Activated naive CD8-positive, alpha-beta T cell treated with anti-CD3 and anti-CD28 coated beads, Interleukin-2, amount 10 ng/mL, durations not matched to agents 7 days and 5 days (primary cell): Measurements from ENCODE around the gene H2AZ2. TPM values are rescaled to one million over a fixed set of nuclear protein-coding genes. Genes with fewer than 3 reads are reported as not detected.
"Not testable (repeated sequence)": the region's sequence is repeated elsewhere in the genome, so short reads cannot be mapped to it uniquely, and the experiment has no call there.

ENCODE experiments used
- ATAC-seq: fragments of 150-1000 bp; cut with Tn5 transposase; one replicate; pipeline ENCODE4 v1.10.0; 2021; ENCODE audit warnings: low read depth, moderate library complexity
- POLR2A ChIA-PET: fragments of 350-600 bp; sonication (Branson Sonifier 250); formaldehyde crosslinking; loops from one replicate; lab custom pipeline; 2021; ENCODE audit warnings: antibody characterized with exemption; lab: Charles Lee
- DNase-seq: peaks from one replicate; pipeline ENCODE4 v3.0.0; 2021
- H3K27ac Mint-ChIP-seq: one replicate; pipeline ENCODE4 v1.8.0; 2022; ENCODE audit warnings: mild to moderate bottlenecking, mixed read lengths
- H3K27me3 Mint-ChIP-seq: one replicate; pipeline ENCODE4 v1.8.0; 2022; ENCODE audit warnings: mild to moderate bottlenecking, moderate library complexity, mixed read lengths
- H3K36me3 Mint-ChIP-seq: one replicate; pipeline ENCODE4 v1.8.0; 2021; ENCODE audit warnings: mild to moderate bottlenecking, mixed read lengths
- H3K4me1 Mint-ChIP-seq: one replicate; pipeline ENCODE4 v1.8.0; 2021; ENCODE audit warnings: mixed read lengths
- H3K4me3 Mint-ChIP-seq: one replicate; pipeline ENCODE4 v1.8.0; 2022; ENCODE audit warnings: mild to moderate bottlenecking, moderate library complexity, mixed read lengths
- H3K9me3 Mint-ChIP-seq: one replicate; pipeline ENCODE4 v1.8.0; 2021; ENCODE audit warnings: mixed read lengths
- total RNA-seq, 2 experiments: library from RNA; stranded (reverse); gene quantifications; one replicate each; pipeline ENCODE4 v1.2.3, GENCODE V29; 2021

The H2AZ2 gene
- total RNA-seq, 2 experiments from 2014 or later, result 359 to 368 TPM

- POLR2A ChIA-PET, result not testable (repeated sequence)
Observed at GRCh38 chr7:44842675-44843074, 5.2 kb downstream of the H2AZ2 start.

DNA sequence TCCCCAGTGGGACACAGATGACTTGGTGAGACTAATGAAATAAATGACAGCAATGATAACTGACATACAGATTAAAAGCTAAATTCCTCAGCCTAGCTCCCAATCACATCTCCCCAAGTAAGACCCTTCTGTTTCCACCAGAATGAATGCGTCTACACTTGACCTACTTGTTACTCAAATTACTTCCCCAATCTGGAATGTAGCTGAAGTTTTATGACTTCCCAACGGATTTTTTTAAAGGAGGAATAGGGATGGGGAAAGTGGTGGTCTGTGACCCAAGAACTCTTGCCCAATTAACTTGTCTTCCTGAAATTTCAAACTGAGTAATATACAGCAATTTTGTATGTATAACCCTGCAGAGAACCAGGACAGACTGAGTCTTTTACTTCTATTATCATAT lies 9.1 kb downstream of the H2AZ2 start:
- POLR2A ChIA-PET, result interaction anchor here (0.7 kb wide), 1 partner anchor 35 kb away, joined by 3 read pairs; no protein-coding TSS in a partner anchor
- no peak for ATAC-seq
- no peak overlapping the region for H3K27ac Mint-ChIP-seq
- H3K27me3 Mint-ChIP-seq, result no peaks in the 10 kb centered on the region
- no peaks in the 10 kb centered on the region for H3K9me3 Mint-ChIP-seq
- no peak for DNase-seq
- H3K4me1 Mint-ChIP-seq, result peaks cover 15% of the 10 kb centered on the region
- peaks cover 50% of the 10 kb centered on the region for H3K36me3 Mint-ChIP-seq
- H3K4me3 Mint-ChIP-seq, result no peak overlapping the region

More at GRCh38 chr7:44842675-44843074, 5.2 kb downstream of the H2AZ2 start:
- not testable (repeated sequence) for H3K9me3 Mint-ChIP-seq, H3K27me3 Mint-ChIP-seq, ATAC-seq, H3K27ac Mint-ChIP-seq, DNase-seq, H3K4me3 Mint-ChIP-seq
- Mint-ChIP-seq H3K4me1 (peaks cover 38% of the 10 kb centered on the region), H3K36me3 (peaks cover 36% of the 10 kb centered on the region)

DNA sequence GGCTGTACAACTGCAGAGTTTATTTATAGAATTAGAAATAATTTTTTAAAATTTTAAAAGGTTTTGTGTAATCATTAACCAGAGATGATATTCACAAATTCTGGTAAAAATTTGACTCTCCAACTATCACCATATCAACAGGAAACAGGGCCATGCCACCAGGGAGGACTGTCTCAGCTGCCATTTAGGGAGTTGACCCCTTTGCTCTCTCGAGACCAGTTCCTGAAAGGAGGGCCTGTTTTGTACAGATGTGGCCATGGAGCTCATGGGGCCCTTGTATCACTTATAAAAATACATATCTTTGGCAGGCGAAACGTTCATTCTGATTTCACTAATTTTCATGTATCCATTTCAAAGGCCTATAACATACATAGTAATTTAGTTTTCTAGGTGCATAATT lies 20.3 kb downstream of the H2AZ2 start:
- peaks cover 10% of the 10 kb centered on the region for H3K4me1 Mint-ChIP-seq
- H3K36me3 Mint-ChIP-seq, result peaks cover 17% of the 10 kb centered on the region
- DNase-seq (no peak), ATAC-seq (no peak)
- H3K27ac Mint-ChIP-seq, result no peak overlapping the region
- H3K27me3 Mint-ChIP-seq, result no peaks in the 10 kb centered on the region
- no peak overlapping the region for H3K4me3 Mint-ChIP-seq
- POLR2A ChIA-PET, result interaction anchor here (1.3 kb wide), 1 partner anchor 11 kb away, joined by 5 read pairs; no protein-coding TSS in a partner anchor
- H3K9me3 Mint-ChIP-seq, result no peaks in the 10 kb centered on the region

DNA sequence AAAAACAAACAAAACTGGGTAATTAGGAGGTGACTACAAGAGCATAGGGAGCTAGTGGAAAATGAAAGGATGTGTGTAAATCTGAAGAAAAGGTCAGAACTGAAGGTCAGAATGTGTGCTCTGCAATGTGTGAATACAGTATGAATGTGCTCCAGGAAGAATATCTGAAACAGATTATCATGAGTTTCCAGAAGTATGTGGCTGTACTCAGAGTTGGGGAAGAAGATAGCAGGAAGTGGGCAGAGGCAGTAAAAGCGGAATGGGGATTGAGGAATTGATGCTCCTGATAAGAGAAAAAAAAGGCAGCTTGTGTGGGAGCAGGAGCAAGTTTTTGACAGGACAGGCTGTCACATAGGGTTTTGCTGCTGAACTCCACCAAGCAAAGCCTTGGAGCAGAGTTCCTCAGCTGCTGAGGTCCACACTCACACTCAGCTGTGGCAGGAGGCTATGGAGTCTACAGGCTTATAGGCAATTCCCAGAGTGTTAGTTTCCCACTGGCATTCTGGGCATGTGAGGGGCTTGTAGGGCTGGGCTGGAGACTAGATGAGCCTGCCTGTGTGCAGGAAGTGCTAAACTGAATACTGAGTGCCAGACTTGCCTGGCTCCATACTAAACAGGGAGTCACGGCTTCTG lies 22.9 kb downstream of the H2AZ2 start:
- DNase-seq (no peak), ATAC-seq (no peak)
- H3K27ac Mint-ChIP-seq, result peak overlapping the region; percentile 35
- H3K4me1 Mint-ChIP-seq, result peaks cover 12% of the 10 kb centered on the region
- no peaks in the 10 kb centered on the region for H3K27me3 Mint-ChIP-seq
- H3K36me3 Mint-ChIP-seq, result peaks cover 14% of the 10 kb centered on the region
- no peaks in the 10 kb centered on the region for H3K9me3 Mint-ChIP-seq
- no peak overlapping the region for H3K4me3 Mint-ChIP-seq
- POLR2A ChIA-PET, result interaction anchor here (0.5 kb wide), 1 partner anchor 35 kb away, joined by 3 read pairs; no protein-coding TSS in a partner anchor

DNA sequence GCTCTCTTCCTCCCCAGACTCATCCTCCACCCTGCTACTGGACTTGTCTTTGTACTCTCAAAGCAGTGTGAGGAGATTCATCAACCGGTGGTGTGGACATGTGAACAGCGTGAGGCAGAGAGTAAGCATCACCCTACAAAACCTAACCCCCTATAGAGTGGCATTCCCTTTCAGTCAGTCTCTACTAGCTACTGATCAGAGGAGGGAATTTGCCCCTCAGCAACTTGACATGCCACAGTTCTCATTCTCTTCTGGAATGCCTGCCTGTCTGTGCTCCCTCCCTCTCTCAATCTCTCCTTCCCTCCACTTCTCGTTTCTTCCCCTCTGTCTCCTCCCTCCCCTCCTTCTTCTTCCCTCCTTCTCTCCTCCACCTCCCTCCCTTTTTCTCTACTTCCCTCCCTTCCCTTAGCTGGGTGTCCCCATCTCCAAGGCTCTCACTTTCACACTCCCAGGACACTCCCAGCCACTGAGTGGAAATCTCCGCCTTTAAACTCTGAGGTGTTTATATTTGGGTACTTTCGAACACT lies 24.6 kb downstream of the H2AZ2 start:
- POLR2A ChIA-PET, result interaction anchor here (0.6 kb wide), 1 partner anchor 62 kb away, joined by 5 read pairs; the partner anchor contains the start of gene PURB
- H3K27ac Mint-ChIP-seq, result peak overlapping the region; percentile 3
- H3K9me3 Mint-ChIP-seq, result no peaks in the 10 kb centered on the region
- no peak for DNase-seq
- peaks cover 10% of the 10 kb centered on the region for H3K36me3 Mint-ChIP-seq
- no peak for ATAC-seq
- no peak overlapping the region for H3K4me3 Mint-ChIP-seq
- H3K4me1 Mint-ChIP-seq, result peaks cover 12% of the 10 kb centered on the region
- no peaks in the 10 kb centered on the region for H3K27me3 Mint-ChIP-seq

DNA sequence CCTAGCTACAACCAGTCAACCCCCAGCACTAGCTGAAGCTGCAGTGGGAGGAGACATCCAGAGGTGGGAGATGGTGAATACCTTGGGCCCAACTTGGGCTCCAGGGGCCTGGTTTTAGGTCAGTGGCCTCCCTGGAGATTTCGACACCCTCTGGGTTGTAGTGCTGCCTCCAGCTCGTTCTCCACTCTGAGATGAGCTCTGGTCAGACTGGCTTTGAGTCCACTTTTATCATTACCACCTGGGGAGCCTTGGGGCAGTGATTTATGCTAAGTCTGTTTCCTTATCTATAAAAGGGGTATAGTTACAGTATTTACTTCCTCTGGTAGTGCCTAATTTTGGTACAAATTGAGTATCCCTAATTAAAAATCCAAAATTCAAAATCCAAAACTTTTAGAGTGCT lies 28.6 kb downstream of the H2AZ2 start:
- POLR2A ChIA-PET, result interaction anchor here (0.5 to 1.4 kb wide), 3 partner anchors 9 to 291 kb away, joined by 3 read pairs; no protein-coding TSS in a partner anchor
- Mint-ChIP-seq H3K36me3 (peaks cover under 1% of the 10 kb centered on the region), H3K27me3 (no peaks in the 10 kb centered on the region), H3K4me1 (peaks cover 4% of the 10 kb centered on the region), H3K4me3 (no peak overlapping the region), H3K27ac (no peak overlapping the region), H3K9me3 (no peaks in the 10 kb centered on the region)
- ATAC-seq (no peak), DNase-seq (no peak)

DNA sequence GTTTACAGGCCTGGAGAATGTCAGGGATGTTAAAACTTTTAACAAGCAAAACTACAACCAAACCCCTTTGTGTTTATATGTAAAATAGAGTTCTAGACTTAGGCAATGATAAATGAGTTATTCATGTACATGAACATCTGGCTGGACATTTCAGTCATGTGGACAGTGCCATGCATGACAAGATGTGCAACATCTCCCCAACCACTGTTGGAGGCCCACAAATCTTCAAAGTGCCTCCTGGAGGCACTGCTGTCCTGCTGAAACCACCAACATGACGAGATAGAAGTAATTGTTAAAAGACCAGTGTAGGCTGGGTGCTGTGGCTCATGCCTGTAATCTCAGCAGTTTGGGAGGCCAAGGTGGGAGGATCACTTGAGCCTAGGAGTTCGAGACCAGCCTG lies 33.0 kb downstream of the H2AZ2 start:
- DNase-seq (no peak), ATAC-seq (peak; percentile 42)
- Mint-ChIP-seq H3K4me1 (no peaks in the 10 kb centered on the region), H3K36me3 (no peaks in the 10 kb centered on the region), H3K4me3 (no peak overlapping the region), H3K27me3 (no peaks in the 10 kb centered on the region), H3K9me3 (no peaks in the 10 kb centered on the region), H3K27ac (no peak overlapping the region)
- POLR2A ChIA-PET, result no interaction called here

GRCh38 chr7:44811571-44811970 lies 36.3 kb downstream of the H2AZ2 start:
- ATAC-seq (no peak), DNase-seq (no peak)
- no peaks in the 10 kb centered on the region for H3K4me1 Mint-ChIP-seq
- POLR2A ChIA-PET, result interaction anchor here (2.8 kb wide), 1 partner anchor 14 kb away, joined by 11 read pairs; no protein-coding TSS in a partner anchor
- H3K27me3 Mint-ChIP-seq, result no peaks in the 10 kb centered on the region
- no peak overlapping the region for H3K27ac Mint-ChIP-seq
- H3K4me3 Mint-ChIP-seq, result no peak overlapping the region
- no peaks in the 10 kb centered on the region for H3K9me3 Mint-ChIP-seq
- H3K36me3 Mint-ChIP-seq, result no peaks in the 10 kb centered on the region

- H3K9me3 Mint-ChIP-seq, result no peaks in the 10 kb centered on the region
- POLR2A ChIA-PET, result interaction anchor here (2.8 kb wide), 1 partner anchor 13 kb away, joined by 11 read pairs; no protein-coding TSS in a partner anchor
- ATAC-seq (no peak), DNase-seq (no peak)
- H3K36me3 Mint-ChIP-seq, result no peaks in the 10 kb centered on the region
- no peaks in the 10 kb centered on the region for H3K27me3 Mint-ChIP-seq
- H3K4me1 Mint-ChIP-seq, result no peaks in the 10 kb centered on the region
- no peak overlapping the region for H3K4me3 Mint-ChIP-seq
- H3K27ac Mint-ChIP-seq, result no peak overlapping the region
Observed at GRCh38 chr7:44811093-44811492, 36.8 kb downstream of the H2AZ2 start.

DNA sequence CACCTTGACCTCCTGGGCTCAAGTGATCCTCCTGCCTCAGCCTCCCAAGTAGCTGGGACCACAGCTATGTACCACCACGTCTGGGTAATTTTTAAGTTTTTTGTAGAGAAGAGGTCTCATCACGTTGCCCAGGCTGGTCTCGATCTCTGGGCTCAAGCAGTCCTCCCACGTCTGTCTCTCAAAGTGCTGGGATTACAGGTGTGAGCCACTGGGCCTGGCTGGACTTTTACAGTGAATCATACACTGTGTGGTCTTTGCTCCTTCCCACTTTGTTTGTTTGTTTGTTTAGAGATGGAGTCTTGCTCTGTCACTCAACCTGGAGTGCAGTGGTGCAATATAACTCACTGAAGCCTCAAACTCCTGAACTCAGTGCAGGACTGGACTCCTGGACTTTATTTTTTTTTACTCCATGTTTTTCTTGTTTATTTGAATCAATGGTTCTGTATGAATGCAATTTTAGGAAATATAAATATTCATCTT lies 38.9 kb downstream of the H2AZ2 start:
- Mint-ChIP-seq H3K4me3 (no peak overlapping the region), H3K36me3 (no peaks in the 10 kb centered on the region), H3K9me3 (no peaks in the 10 kb centered on the region), H3K27ac (no peak overlapping the region), H3K27me3 (no peaks in the 10 kb centered on the region), H3K4me1 (no peaks in the 10 kb centered on the region)
- DNase-seq, result no peak
- no peak for ATAC-seq
- POLR2A ChIA-PET, result no interaction called here

DNA sequence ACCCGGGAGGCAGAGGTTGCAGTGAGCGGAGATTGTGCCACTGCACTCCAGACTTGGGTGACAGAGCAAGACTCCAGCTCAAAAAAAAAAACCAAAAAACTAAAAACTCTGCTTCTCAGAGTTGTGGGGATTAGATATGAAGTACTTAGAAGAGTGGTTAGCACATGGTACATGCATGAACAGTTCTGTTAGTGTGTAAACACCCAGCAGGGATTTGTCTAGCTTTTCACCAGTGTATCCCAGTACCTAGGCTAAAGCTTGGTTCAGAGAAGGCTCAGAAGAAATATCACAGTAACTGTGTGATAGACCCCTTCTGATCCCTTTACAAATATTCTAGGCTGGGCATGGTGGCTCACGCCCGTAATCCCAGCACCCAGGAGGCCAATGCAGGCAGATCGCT lies 41.9 kb downstream of the H2AZ2 start:
- H3K4me1 Mint-ChIP-seq, result peaks cover 7% of the 10 kb centered on the region
- no peak overlapping the region for H3K27ac Mint-ChIP-seq
- POLR2A ChIA-PET, result interaction anchor here (0.8 to 2.0 kb wide), 3 partner anchors 8 to 80 kb away, joined by 3 to 6 read pairs (median 4); partner anchors contain the start of gene PURB
- peaks cover 14% of the 10 kb centered on the region for H3K36me3 Mint-ChIP-seq
- DNase-seq, result no peak
- no peaks in the 10 kb centered on the region for H3K27me3 Mint-ChIP-seq
- no peak overlapping the region for H3K4me3 Mint-ChIP-seq
- no peaks in the 10 kb centered on the region for H3K9me3 Mint-ChIP-seq
- ATAC-seq, result no peak

GRCh38 chr7:44803828-44804519 lies 43.9 kb downstream of the H2AZ2 start:
- Mint-ChIP-seq H3K4me1 (peaks cover 20% of the 10 kb centered on the region), H3K36me3 (peaks cover 25% of the 10 kb centered on the region)
- H3K27me3 Mint-ChIP-seq, H3K9me3 Mint-ChIP-seq, ATAC-seq, DNase-seq, H3K4me3 Mint-ChIP-seq, H3K27ac Mint-ChIP-seq: not testable (repeated sequence)
- POLR2A ChIA-PET, result interaction anchor here (0.6 to 2.0 kb wide), 5 partner anchors 33 to 334 kb away, joined by 3 to 6 read pairs (median 4); no protein-coding TSS in a partner anchor

GRCh38 chr7:44802418-44803025 lies 45.4 kb downstream of the H2AZ2 start:
- no peak overlapping the region for H3K27ac Mint-ChIP-seq
- POLR2A ChIA-PET, result interaction anchor here (0.6 to 1.1 kb wide), 5 partner anchors 8 to 665 kb away, joined by 3 to 5 read pairs (median 3); no protein-coding TSS in a partner anchor
- H3K36me3 Mint-ChIP-seq, result peaks cover 33% of the 10 kb centered on the region
- ATAC-seq, result no peak
- no peaks in the 10 kb centered on the region for H3K9me3 Mint-ChIP-seq
- H3K4me1 Mint-ChIP-seq, result peaks cover 25% of the 10 kb centered on the region
- H3K4me3 Mint-ChIP-seq, result no peak overlapping the region
- no peak for DNase-seq
- no peaks in the 10 kb centered on the region for H3K27me3 Mint-ChIP-seq
